Measurements from ENCODE around the gene SLC22A31.
"Not testable (repeated sequence)": the region's sequence is repeated elsewhere in the genome, so short reads cannot be mapped to it uniquely, and the experiment has no call there.

Gene SLC22A31

GRCh38 chr16:89200124-89200849 lies at the start of gene SLC22A31:
SLC22A31 (minus strand) TSS chr16:89200537; CDS start chr16:89200501, 36 bp downstream.
- no peak for DNase-seq (ENCODE audit: low read depth)
- no peak within 1 kb of the TSS for H3K4me3 ChIP-seq (ENCODE audit: control insufficient read depth, low read depth, low read length)
- no peak for TF ChIP-seq CTCF (IDR thresholded peaks at IDR 0.05; ENCODE audit: control insufficient read depth, insufficient read depth, low read depth, low read length, missing control alignments)

- no peak for TF ChIP-seq CTCF (IDR thresholded peaks at IDR 0.05; ENCODE audit: control insufficient read depth, insufficient read depth, low read depth, low read length, missing control alignments)
- DNase-seq (ENCODE audit: low read depth), result no peak
- no peak overlapping the region for H3K4me3 ChIP-seq (ENCODE audit: control insufficient read depth, low read depth, low read length)
These were observed 48.1 kb upstream of the SLC22A31 start for GRCh38 chr16:89248196-89248982.

GRCh38 chr16:89247734-89248075 lies 47.4 kb upstream of the SLC22A31 start:
- H3K4me3 ChIP-seq (ENCODE audit: control insufficient read depth, low read depth, low read length), result peak overlapping the region; percentile 38
- not testable (repeated sequence) for DNase-seq (ENCODE audit: low read depth)

- peak; percentile 19 for TF ChIP-seq CTCF (IDR thresholded peaks at IDR 0.05; ENCODE audit: control insufficient read depth, insufficient read depth, low read depth, low read length, missing control alignments)
- peak overlapping the region; percentile 49 for H3K4me3 ChIP-seq (ENCODE audit: control insufficient read depth, low read depth, low read length)
- DNase-seq (ENCODE audit: low read depth), result no peak
These were observed 46.8 kb upstream of the SLC22A31 start for GRCh38 chr16:89246903-89247733.

- DNase-seq (ENCODE audit: low read depth), result no peak
- peak overlapping the region; percentile 49 for H3K4me3 ChIP-seq (ENCODE audit: control insufficient read depth, low read depth, low read length)
- no peak for TF ChIP-seq CTCF (IDR thresholded peaks at IDR 0.05; ENCODE audit: control insufficient read depth, insufficient read depth, low read depth, low read length, missing control alignments)
These were observed 46.1 kb upstream of the SLC22A31 start for GRCh38 chr16:89246383-89246902.

GRCh38 chr16:89244754-89245153 lies 44.4 kb upstream of the SLC22A31 start:
- DNase-seq (ENCODE audit: low read depth), result no peak
- no peak overlapping the region for H3K4me3 ChIP-seq (ENCODE audit: control insufficient read depth, low read depth, low read length)
- TF ChIP-seq CTCF (IDR thresholded peaks at IDR 0.05; ENCODE audit: control insufficient read depth, insufficient read depth, low read depth, low read length, missing control alignments), result no peak

- DNase-seq (ENCODE audit: low read depth); H3K4me3 ChIP-seq (ENCODE audit: control insufficient read depth, low read depth, low read length): not testable (repeated sequence)
These were observed 43.9 kb upstream of the SLC22A31 start for GRCh38 chr16:89244264-89244663.

All from AG09309 (cell line).